GM23338 (cell line): Measurements from ENCODE around the gene CSTF2T.

Source experiments
- CREB1 ChIP-seq: fragments of 250-450 bp; sonication (Bioruptor Pico); IDR thresholded peaks from 2 replicates; pipeline ENCODE4 v1.5.0; 2020; ENCODE audit warnings: low read depth, mild to moderate bottlenecking, moderate library complexity
- EZH2 ChIP-seq: fragments of 200-600 bp; sonication (generic); IDR thresholded peaks from one replicate; pipeline ENCODE4 v1.8.0; 2017; ENCODE audit warnings: antibody characterized with exemption, mild to moderate bottlenecking, low read depth; ENCODE audit not compliant: unreplicated experiment
- EZH2phosphoT487 ChIP-seq: fragments of 200-600 bp; sonication (generic); IDR thresholded peaks from one replicate; pipeline ENCODE4 v1.8.1; 2018; ENCODE audit warnings: antibody characterized with exemption; ENCODE audit not compliant: unreplicated experiment
- JUNB ChIP-seq: IDR thresholded peaks from one replicate; pipeline ENCODE4 v1.6.1; 2016; ENCODE audit warnings: antibody characterized with exemption; ENCODE audit not compliant: unreplicated experiment
- NANOG ChIP-seq: IDR thresholded peaks from 2 replicates; pipeline ENCODE4 v1.6.1; 2016; ENCODE audit warnings: antibody characterized with exemption, borderline replicate concordance
- POLR2AphosphoS5 ChIP-seq: IDR thresholded peaks from 2 replicates; pipeline ENCODE4 v1.6.1; 2016; ENCODE audit warnings: antibody characterized with exemption, low read depth
- REST ChIP-seq: IDR thresholded peaks from one replicate; pipeline ENCODE4 v1.6.1; 2018; ENCODE audit warnings: antibody characterized with exemption; ENCODE audit not compliant: unreplicated experiment
- ZNF114 ChIP-seq: fragments of 250-450 bp; sonication (Bioruptor Pico); IDR thresholded peaks from 2 replicates; pipeline ENCODE4 v1.5.0; 2020; ENCODE audit warnings: mild to moderate bottlenecking, moderate library complexity
- ZNF331 ChIP-seq: fragments of 250-450 bp; sonication (Bioruptor Pico); IDR thresholded peaks from 2 replicates; pipeline ENCODE4 v1.5.0; 2020; ENCODE audit warnings: low read depth, mild to moderate bottlenecking, moderate library complexity
- ZNF462 ChIP-seq: fragments of 250-450 bp; sonication (Bioruptor Pico); IDR thresholded peaks from 2 replicates; pipeline ENCODE4 v1.5.0; 2020; ENCODE audit warnings: mild to moderate bottlenecking, moderate library complexity
- TF ChIP-seq, protein P1 (sequence below), 2 experiments: fragments of 200-600 bp in 1 of 2; sonication (generic) in 1 of 2; conservative IDR thresholded peaks; 2 replicates each; pipeline versions ENCODE4 v1.5.1 to v1.6.1; 2016 to 2017; ENCODE audit warnings: antibody characterized with exemption in 2 of 2, low read depth in 2 of 2, mild to moderate bottlenecking in 2 of 2, moderate library complexity in 1 of 2
- TF ChIP-seq, protein P2 (sequence below): IDR thresholded peaks from 2 replicates; pipeline ENCODE4 v1.6.1; 2016; ENCODE audit warnings: antibody characterized with exemption

GRCh38 chr10:51653025-51653424 is 46.4 kb downstream of the CSTF2T start:
- TF ChIP-seq, protein P1, sequence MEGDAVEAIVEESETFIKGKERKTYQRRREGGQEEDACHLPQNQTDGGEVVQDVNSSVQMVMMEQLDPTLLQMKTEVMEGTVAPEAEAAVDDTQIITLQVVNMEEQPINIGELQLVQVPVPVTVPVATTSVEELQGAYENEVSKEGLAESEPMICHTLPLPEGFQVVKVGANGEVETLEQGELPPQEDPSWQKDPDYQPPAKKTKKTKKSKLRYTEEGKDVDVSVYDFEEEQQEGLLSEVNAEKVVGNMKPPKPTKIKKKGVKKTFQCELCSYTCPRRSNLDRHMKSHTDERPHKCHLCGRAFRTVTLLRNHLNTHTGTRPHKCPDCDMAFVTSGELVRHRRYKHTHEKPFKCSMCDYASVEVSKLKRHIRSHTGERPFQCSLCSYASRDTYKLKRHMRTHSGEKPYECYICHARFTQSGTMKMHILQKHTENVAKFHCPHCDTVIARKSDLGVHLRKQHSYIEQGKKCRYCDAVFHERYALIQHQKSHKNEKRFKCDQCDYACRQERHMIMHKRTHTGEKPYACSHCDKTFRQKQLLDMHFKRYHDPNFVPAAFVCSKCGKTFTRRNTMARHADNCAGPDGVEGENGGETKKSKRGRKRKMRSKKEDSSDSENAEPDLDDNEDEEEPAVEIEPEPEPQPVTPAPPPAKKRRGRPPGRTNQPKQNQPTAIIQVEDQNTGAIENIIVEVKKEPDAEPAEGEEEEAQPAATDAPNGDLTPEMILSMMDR (conservative IDR thresholded peaks at IDR 0.05; ENCODE audit: low read depth in 2 of 2): no peak
- TF ChIP-seq POLR2AphosphoS5: no peak
- no peak for TF ChIP-seq CREB1 (CRISPR knock-in tag)
- TF ChIP-seq EZH2: no peak
- no peak for TF ChIP-seq EZH2phosphoT487
- TF ChIP-seq JUNB: no peak
- TF ChIP-seq REST: no peak
- TF ChIP-seq ZNF114 (CRISPR knock-in tag): no peak
- TF ChIP-seq, protein P2, sequence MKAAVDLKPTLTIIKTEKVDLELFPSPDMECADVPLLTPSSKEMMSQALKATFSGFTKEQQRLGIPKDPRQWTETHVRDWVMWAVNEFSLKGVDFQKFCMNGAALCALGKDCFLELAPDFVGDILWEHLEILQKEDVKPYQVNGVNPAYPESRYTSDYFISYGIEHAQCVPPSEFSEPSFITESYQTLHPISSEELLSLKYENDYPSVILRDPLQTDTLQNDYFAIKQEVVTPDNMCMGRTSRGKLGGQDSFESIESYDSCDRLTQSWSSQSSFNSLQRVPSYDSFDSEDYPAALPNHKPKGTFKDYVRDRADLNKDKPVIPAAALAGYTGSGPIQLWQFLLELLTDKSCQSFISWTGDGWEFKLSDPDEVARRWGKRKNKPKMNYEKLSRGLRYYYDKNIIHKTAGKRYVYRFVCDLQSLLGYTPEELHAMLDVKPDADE: no peak
- TF ChIP-seq ZNF462 (CRISPR knock-in tag): no peak
- TF ChIP-seq NANOG: no peak
- no peak for TF ChIP-seq ZNF331 (CRISPR knock-in tag)
